Mesenchymal stem cell (in vitro differentiated cells and primary cell): ENCODE measurements around the gene MFSD6.
A peak's percentile ranks its signal among the peaks of the same experiment; 100 is the strongest.

Source experiments
- DNase-seq: peaks from one replicate; pipeline ENCODE4 v3.0.0-alpha.2; 2013
- H2AFZ ChIP-seq: one replicate; pipeline ENCODE4 v1.6.1; 2013; ENCODE audit warnings: low read depth, mild to moderate bottlenecking, control low read depth, inconsistent platforms, low read length, moderate library complexity
- H2AK5ac ChIP-seq: 2 replicates; pipeline ENCODE4 v1.6.1; 2013; ENCODE audit warnings: low read length, moderate library complexity, mild to moderate bottlenecking, inconsistent platforms; ENCODE audit not compliant: severe bottlenecking
- H2BK120ac ChIP-seq: one replicate; pipeline ENCODE4 v1.6.1; 2013; ENCODE audit warnings: low read depth, mild to moderate bottlenecking, inconsistent platforms, low read length, moderate library complexity
- H2BK12ac ChIP-seq, 2 experiments: one replicate each; pipeline ENCODE4 v1.6.1; 2013; ENCODE audit warnings: inconsistent platforms in 2 of 2, low read length in 2 of 2, mild to moderate bottlenecking in 2 of 2, moderate library complexity in 2 of 2, control low read depth in 1 of 2
- H2BK15ac ChIP-seq: one replicate; pipeline ENCODE4 v1.6.1; 2013; ENCODE audit warnings: mild to moderate bottlenecking, low read depth, inconsistent platforms; ENCODE audit not compliant: poor library complexity, severe bottlenecking
- H2BK5ac ChIP-seq: 2 replicates; pipeline ENCODE4 v1.6.1; 2013; ENCODE audit warnings: low read depth, mild to moderate bottlenecking, low read length, control low read depth, inconsistent platforms; ENCODE audit not compliant: poor library complexity, severe bottlenecking
- H3K14ac ChIP-seq, 2 experiments: one replicate each; pipeline ENCODE4 v1.6.1; 2013; ENCODE audit warnings: inconsistent platforms in 2 of 2, low read length in 2 of 2, control low read depth in 1 of 2, mild to moderate bottlenecking in 1 of 2, moderate library complexity in 1 of 2
- H3K18ac ChIP-seq, 2 experiments: one replicate each; pipeline ENCODE4 v1.6.1; 2013; ENCODE audit warnings: inconsistent platforms in 2 of 2, low read length in 2 of 2, control low read depth in 1 of 2, low read depth in 1 of 2, mild to moderate bottlenecking in 1 of 2
- H3K23ac ChIP-seq, 2 experiments: one replicate each; pipeline ENCODE4 v1.6.1; 2013; ENCODE audit warnings: inconsistent platforms in 2 of 2, low read length in 2 of 2, mild to moderate bottlenecking in 2 of 2, moderate library complexity in 2 of 2, control low read depth in 1 of 2
- H3K27ac ChIP-seq: 2 replicates; pipeline ENCODE4 v1.5.1; 2013; ENCODE audit warnings: mild to moderate bottlenecking, moderate library complexity, low read length, control low read depth, inconsistent platforms; ENCODE audit not compliant: poor library complexity, severe bottlenecking
- H3K27me3 ChIP-seq, 2 experiments: 2 replicates each; pipeline versions ENCODE4 v1.6.1 to v1.7.0; 2013; ENCODE audit warnings: low read length in 2 of 2, mild to moderate bottlenecking in 2 of 2, moderate library complexity in 2 of 2, control low read depth in 1 of 2, inconsistent platforms in 1 of 2; ENCODE audit not compliant: control insufficient read depth in 1 of 2, insufficient read depth in 1 of 2
- H3K36me3 ChIP-seq, 2 experiments: 2 replicates each; pipeline versions ENCODE4 v1.6.1 to v1.7.0; 2013; ENCODE audit warnings: low read length in 2 of 2, control low read depth in 1 of 2, inconsistent platforms in 1 of 2, low read depth in 1 of 2, mild to moderate bottlenecking in 1 of 2; ENCODE audit not compliant: insufficient read depth in 2 of 2, control insufficient read depth in 1 of 2
- H3K4ac ChIP-seq, 2 experiments: one replicate each; pipeline ENCODE4 v1.6.1; 2013; ENCODE audit warnings: inconsistent platforms in 2 of 2, low read length in 2 of 2, mild to moderate bottlenecking in 2 of 2, moderate library complexity in 2 of 2, control low read depth in 1 of 2, low read depth in 1 of 2
- H3K4me1 ChIP-seq: 2 replicates; pipeline ENCODE4 v1.6.1; 2013; ENCODE audit warnings: low read depth, low read length, control low read depth; ENCODE audit not compliant: control insufficient read depth, insufficient read depth
- H3K4me2 ChIP-seq: 2 replicates; pipeline ENCODE4 v1.6.1; 2013; ENCODE audit warnings: low read length, mild to moderate bottlenecking, inconsistent platforms; ENCODE audit not compliant: poor library complexity, severe bottlenecking
- H3K4me3 ChIP-seq, 2 experiments: 2 replicates each; pipeline versions ENCODE4 v1.5.1 to v1.7.0; 2013; ENCODE audit warnings: low read length in 2 of 2, mild to moderate bottlenecking in 2 of 2, control low read depth in 1 of 2, low read depth in 1 of 2; ENCODE audit not compliant: insufficient read depth in 1 of 2
- H3K79me1 ChIP-seq: replicated peaks from 2 replicates; pipeline ENCODE4 v1.6.1; 2013; ENCODE audit warnings: mild to moderate bottlenecking, control low read depth, low read length, inconsistent platforms; ENCODE audit not compliant: poor library complexity, severe bottlenecking
- H3K9ac ChIP-seq: 2 replicates; pipeline ENCODE4 v1.7.0; 2013; ENCODE audit warnings: mild to moderate bottlenecking, low read length, moderate library complexity
- H3K9me3 ChIP-seq: 2 replicates; pipeline ENCODE4 v1.7.0; 2013; ENCODE audit warnings: mild to moderate bottlenecking, low read length; ENCODE audit not compliant: control insufficient read depth
- H4K8ac ChIP-seq: one replicate; pipeline ENCODE4 v1.6.1; 2013; ENCODE audit warnings: inconsistent platforms, mild to moderate bottlenecking, low read length, moderate library complexity
- H4K91ac ChIP-seq: one replicate; pipeline ENCODE4 v1.6.1; 2013; ENCODE audit warnings: mild to moderate bottlenecking, low read length, inconsistent platforms
- WGBS: methylation state at CpG from one replicate; pipeline ENCODE4 v1.1.7; 2013; ENCODE audit warnings: mixed read lengths; 5-methylcytosine and 5-hydroxymethylcytosine counted together

MFSD6 gene

DNA sequence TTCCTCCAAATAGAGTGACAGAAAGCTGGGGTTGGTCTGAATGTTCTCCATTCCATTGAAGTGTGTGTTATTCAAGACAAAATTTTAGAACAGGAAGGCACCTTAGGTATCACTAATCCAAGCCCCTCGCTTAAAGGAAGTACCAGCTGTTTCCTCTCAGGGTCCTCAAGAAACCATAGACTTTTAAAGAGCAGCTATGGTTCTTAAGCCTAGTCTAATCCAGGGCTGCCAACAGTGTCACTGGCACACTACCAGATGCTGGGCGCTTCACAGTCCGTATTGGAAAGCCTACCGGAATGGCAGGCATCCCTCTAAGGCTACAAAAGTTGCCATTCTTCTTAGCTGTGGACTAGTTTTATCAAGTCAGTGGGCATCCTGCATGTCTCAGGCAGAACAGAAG lies 124.4 kb downstream of the MFSD6 start:
- Histone ChIP-seq H3K27me3 (no peaks in the 10 kb centered on the region), H2BK15ac (no peak overlapping the region), H3K4me1 (peaks cover 4% of the 10 kb centered on the region), H3K79me1 (peaks cover 4% of the 10 kb centered on the region), H4K8ac (no peak overlapping the region), H3K23ac (no peak overlapping the region), H2BK12ac (peak overlapping the region in 1 of 2 experiments; percentile 23), H3K36me3 (no peaks in the 10 kb centered on the region), H3K18ac (no peak overlapping the region), H3K9me3 (no peaks in the 10 kb centered on the region), H3K4me3 (no peak overlapping the region), H4K91ac (no peak overlapping the region), H3K9ac (no peak overlapping the region), H3K14ac (no peak overlapping the region), H2AK5ac (no peak overlapping the region), H2BK5ac (no peak overlapping the region), H3K4me2 (no peak overlapping the region), H2AFZ (no peak overlapping the region), H3K4ac (no peak overlapping the region), H3K27ac (no peak overlapping the region), H2BK120ac (no peak overlapping the region)
- DNase-seq, result no peak
- WGBS, result 92% methylated on average over 4 of the region's 4 CpGs

DNA sequence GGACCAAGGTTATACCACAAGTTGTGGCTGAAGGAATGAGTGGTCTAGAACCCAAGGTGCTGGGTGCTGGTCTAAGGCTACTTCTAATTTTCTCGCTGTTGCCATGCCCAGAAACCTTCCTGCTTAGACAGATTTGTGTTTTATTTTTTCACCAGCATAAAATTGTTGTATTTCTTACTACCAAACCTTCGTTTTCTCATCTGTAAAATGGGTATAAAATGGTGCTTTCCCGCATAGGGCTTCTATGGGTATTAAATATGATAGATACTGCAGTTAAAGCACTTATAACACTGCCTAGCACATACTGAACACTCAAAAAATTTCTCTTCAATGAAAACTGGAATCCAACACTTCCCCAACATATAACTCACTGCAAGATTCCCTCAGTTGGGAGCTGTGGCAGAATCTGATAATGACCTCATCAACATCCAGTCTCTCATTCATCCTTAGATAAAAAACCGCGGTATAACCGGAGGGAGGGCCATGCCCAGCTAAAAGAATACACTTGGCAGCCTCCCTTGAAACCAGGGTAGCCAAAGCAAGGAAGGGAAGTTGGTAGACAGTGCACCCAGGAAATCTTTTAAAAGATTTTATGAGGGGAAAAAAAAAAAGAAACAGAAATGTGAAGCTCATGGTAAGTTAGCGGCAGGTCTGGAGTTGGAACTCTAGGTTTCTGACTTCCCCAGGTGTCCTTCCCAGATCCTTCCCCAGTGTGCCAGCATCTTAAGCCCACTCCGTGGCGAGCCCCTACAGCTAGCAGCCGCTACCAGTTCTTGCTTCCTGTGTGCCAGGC lies 125.2 kb downstream of the MFSD6 start:
- peaks cover 4% of the 10 kb centered on the region for H3K4me1 ChIP-seq
- peak overlapping the region in 1 of 2 experiments; percentile 0 for H3K14ac ChIP-seq
- H3K4me2 ChIP-seq, result peak overlapping the region; percentile 67
- H2AK5ac ChIP-seq, result no peak overlapping the region
- H2BK120ac ChIP-seq, result no peak overlapping the region
- H4K8ac ChIP-seq, result peak overlapping the region; percentile 93
- DNase-seq, result no peak
- peak overlapping the region; percentile 81 to 100 for H3K18ac ChIP-seq
- H3K36me3 ChIP-seq, result no peaks in the 10 kb centered on the region
- H3K9ac ChIP-seq, result peak overlapping the region; percentile 95
- no peak overlapping the region for H3K27ac ChIP-seq
- WGBS, result 100% methylated on average over 7 of the region's 10 CpGs
- H2BK15ac ChIP-seq, result no peak overlapping the region
- peaks cover 4% of the 10 kb centered on the region for H3K79me1 ChIP-seq
- no peak overlapping the region for H3K23ac ChIP-seq
- peaks cover 2% of the 10 kb centered on the region for H3K9me3 ChIP-seq
- H3K4ac ChIP-seq, result peak overlapping the region in 1 of 2 experiments; percentile 34
- no peak overlapping the region for H2BK5ac ChIP-seq
- no peaks in the 10 kb centered on the region for H3K27me3 ChIP-seq
- peak overlapping the region; percentile 83 for H2AFZ ChIP-seq
- H4K91ac ChIP-seq, result no peak overlapping the region
- H3K4me3 ChIP-seq, result peak overlapping the region in 1 of 2 experiments; percentile 86
- H2BK12ac ChIP-seq, result peak overlapping the region in 1 of 2 experiments; percentile 46

DNA sequence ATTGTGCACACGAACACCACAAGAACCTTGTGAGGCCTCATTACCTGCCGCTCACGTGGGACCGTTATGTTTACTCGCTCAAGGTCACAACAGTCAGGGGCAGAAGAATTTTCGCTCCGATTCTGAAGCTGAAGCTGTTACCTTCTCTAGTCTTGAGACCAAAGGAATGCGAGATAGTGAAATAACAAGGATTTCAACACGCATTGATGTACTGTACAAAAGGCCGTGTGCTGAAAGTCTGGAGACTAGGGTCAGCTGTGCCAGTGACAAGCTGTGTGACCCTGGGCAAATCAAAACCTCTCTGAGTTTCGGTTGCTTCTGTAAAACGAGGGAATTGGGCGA lies 125.8 kb downstream of the MFSD6 start:
- Histone ChIP-seq H3K79me1 (peaks cover 4% of the 10 kb centered on the region), H2BK12ac (peak overlapping the region in 1 of 2 experiments; percentile 46), H3K14ac (peak overlapping the region in 1 of 2 experiments; percentile 0), H3K36me3 (no peaks in the 10 kb centered on the region), H3K4me3 (peak overlapping the region; percentile 86 to 87), H3K4ac (peak overlapping the region in 1 of 2 experiments; percentile 95), H2AFZ (peak overlapping the region; percentile 83), H3K27me3 (no peaks in the 10 kb centered on the region), H2AK5ac (no peak overlapping the region), H3K9ac (peak overlapping the region; percentile 95), H3K9me3 (peaks cover 7% of the 10 kb centered on the region), H3K4me2 (peak overlapping the region; percentile 67), H3K23ac (no peak overlapping the region), H3K4me1 (peaks cover 4% of the 10 kb centered on the region), H2BK5ac (no peak overlapping the region), H3K18ac (peak overlapping the region; percentile 81 to 100), H2BK120ac (peak overlapping the region; percentile 39), H4K8ac (peak overlapping the region; percentile 98), H3K27ac (no peak overlapping the region), H4K91ac (no peak overlapping the region), H2BK15ac (no peak overlapping the region)
- peak; percentile 22 for DNase-seq
- 60% methylated on average over 13 of the region's 13 CpGs for WGBS

DNA sequence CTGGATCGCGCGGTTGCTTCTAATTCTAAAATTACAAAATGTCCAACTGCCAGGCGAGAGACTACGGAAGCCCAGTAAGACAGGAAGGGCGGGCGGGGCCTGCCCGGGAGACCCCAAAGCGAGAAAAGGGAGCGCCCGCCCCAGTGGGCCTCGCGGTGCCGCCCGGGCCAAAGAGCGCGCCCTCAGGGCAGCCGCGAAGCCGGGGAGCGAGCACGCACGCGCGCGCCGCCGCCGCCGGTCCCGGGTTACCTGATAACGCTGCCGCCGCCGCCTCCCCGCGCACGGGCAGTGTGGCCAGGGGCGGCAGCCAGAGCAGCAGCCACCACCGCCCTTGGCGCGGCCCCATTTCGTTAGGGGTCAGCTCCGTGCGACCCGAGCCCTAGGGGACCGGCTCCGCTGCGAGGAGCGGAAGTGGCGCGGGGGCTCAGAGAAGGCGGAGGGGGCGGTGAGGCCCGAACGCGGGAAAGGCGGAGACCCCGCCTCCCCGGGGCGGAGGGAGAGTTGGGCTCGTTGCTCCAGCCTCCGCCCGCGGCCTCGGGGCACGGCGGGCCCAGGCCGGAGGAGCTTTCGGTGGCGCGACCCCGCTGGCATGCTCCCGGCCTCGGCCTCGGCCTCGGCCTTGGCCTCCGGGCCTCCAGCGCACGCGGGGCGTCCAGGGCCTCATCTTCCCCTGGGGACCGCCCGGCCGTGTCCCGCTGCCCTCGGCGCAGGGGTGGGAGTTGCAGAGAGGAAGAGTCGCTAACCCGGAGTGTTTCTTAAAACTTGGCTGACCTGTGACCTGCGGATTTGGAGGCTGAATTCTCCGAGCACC lies 126.4 kb downstream of the MFSD6 start, which contains the start of gene NEMP2:
Gene NEMP2 (minus strand): TSS at position 413 of the 811 bp plus-strand sequence. CDS start 67 bp downstream, at position 346.
- Histone ChIP-seq H3K4me3 (peak within 1 kb of the TSS; percentile 86 to 87), H3K4me1 (peaks cover 4% of the 10 kb centered on the region), H3K4ac (peak within 1 kb of the TSS; percentile 95), H2BK120ac (peak within 1 kb of the TSS; percentile 39), H3K27me3 (no peaks in the 10 kb centered on the region), H3K79me1 (peaks cover 2% of the 10 kb centered on the region), H3K36me3 (no peaks in the 10 kb centered on the region), H2AFZ (peak within 1 kb of the TSS; percentile 83), H3K9me3 (peaks cover 12% of the 10 kb centered on the region), H3K9ac (peak within 1 kb of the TSS; percentile 95), H3K27ac (peak within 1 kb of the TSS; percentile 41), H2BK5ac (peak within 1 kb of the TSS; percentile 69), H3K4me2 (peak within 1 kb of the TSS; percentile 67), H4K8ac (peak within 1 kb of the TSS; percentile 98), H4K91ac (peak within 1 kb of the TSS; percentile 97), H3K14ac (peak within 1 kb of the TSS in 1 of 2 experiments; percentile 68), H3K18ac (peak within 1 kb of the TSS; percentile 81 to 100), H2BK12ac (peak within 1 kb of the TSS in 1 of 2 experiments; percentile 96), H2BK15ac (peak within 1 kb of the TSS; percentile 90), H3K23ac (peak within 1 kb of the TSS in 1 of 2 experiments; percentile 42), H2AK5ac (no peak within 1 kb of the TSS)
- DNase-seq, result peak; percentile 55
- WGBS, result under 1% methylated on average over 81 of the region's 92 CpGs
